ENCODE data around the gene ENDOV.

ENDOV gene

DNA sequence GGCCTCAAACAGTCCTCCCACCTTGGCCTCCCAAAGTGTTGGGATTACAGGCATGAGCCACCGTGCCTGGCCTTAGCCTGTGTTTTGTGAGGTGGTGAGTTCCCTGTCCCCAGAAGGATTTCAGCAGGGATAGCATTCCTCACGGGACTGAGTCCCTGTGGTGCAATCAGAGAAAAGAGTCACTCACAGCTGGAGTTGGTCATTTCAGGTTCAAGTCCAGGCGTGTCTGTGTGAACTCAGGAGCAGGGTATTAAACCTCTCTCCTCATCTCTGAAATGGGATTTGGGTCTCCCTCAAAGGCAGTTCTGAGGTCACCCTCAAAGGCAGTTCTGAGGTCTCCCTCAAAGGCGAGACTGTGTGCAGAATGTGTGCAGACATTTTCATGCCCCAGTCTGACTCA is 32.8 kb downstream of the ENDOV start:
- FAIRE-seq (peak; percentile 63), DNase-seq (ENCODE audit: low spot score) (no peak)

DNA sequence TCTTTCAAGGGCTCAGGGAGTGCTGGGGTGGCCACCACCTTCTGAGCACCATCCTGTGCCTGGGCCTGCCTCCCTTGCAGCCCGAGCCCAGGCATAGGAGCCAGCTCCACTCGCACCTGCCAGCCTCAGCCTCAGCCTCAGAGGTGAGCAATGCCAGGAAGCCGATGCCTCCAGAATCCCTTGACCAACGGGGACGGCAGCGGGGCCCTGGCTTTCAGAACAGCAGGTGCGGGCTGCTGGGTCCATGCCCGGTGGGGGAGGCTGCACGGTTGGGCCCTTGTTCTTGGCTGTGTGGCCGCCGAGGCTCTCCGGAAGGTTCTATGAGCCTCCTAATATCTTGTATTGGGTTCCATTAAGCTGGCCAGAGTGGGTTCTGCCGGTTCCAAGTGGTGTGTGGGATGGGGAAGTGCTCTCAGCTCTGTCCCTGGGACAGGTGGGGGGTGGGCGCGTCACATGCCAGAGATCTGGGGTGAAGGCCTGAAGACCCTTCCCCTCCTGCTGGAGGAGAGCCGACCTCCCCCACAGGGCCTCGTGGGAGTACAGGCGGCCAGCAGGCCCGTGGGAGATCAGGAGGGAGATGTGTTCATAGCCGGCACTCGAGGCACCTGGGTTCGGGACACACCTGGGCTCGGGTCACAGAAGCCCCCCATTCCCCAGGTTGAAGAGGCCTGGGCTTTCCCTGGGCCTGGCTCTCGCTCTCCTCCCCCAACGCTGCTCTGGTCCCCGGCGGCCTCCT is 34.4 kb downstream of the ENDOV start:
- FAIRE-seq = peak; percentile 27

DNA sequence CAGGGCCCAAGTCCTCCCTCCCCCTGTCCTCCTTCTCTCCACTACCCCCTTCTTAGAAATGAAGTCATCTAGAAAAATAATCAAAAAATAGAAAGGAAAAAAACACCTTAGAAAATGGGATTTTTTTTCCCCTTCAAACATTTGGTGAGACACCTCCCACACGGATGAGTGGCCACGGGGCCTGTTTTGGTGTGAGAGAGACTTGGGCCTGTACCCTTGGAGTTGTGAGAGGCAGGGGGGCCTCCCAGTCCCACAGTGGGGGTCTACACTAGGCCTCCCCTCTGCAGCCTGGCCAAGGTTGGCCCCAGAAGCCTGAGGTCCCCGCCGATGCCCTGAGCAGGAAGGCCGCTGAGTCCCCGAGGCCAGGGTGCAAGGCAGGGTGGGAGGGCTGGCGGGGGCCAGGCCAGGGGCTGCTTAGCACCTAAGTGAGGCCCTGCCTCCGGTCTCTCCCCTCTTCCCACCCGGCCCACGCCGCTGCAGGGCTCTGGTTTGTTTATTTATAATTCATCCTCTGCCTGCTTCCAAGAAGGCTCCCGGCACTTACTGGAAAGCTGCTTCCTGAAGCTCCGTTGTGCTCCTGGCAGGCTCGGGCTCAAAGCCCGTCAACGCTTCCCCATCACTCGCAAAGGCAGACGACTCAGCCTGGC is 35.1 kb downstream of the ENDOV start:
- FAIRE-seq = no peak

More for the DNA sequence above, 34.4 kb downstream of the ENDOV start:
- DNase-seq (ENCODE audit: low spot score) = no peak

DNA sequence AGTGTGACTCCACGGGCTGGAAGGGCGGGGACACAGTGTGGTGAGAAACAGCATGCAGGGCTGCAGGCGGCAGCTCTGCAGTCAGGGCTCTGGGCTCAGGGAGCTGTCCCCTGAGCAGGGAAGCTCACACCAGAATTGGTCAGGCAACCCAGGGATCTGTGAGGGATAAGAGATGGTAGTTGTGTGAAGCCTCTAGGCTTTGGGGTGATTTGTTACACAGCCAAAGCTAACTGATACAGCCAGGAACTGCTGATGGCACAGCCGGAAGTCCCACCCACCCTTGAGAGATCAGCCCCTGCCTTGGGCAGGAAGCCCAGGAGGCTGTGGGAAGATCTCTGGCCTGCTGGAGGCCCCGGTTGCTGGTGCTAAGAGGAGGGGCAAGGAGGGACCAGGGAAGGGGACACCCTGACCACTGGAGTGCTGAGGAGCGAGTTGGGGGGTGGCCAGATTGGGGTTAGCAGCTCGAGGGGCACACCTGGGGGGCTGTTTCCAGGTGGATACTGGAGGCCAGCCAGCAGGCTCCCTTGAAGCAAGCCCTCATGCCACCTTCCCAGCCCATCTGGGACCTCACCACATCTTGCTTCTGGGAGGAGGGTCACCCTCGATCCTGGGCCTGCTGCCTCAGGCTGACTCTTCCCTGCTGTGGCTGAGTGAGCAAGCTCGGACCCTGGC is 36.3 kb downstream of the ENDOV start:
- no peak for FAIRE-seq
- DNase-seq (ENCODE audit: low spot score) = no peak

More for the DNA sequence above, 35.1 kb downstream of the ENDOV start:
- DNase-seq (ENCODE audit: low spot score) = no peak

DNA sequence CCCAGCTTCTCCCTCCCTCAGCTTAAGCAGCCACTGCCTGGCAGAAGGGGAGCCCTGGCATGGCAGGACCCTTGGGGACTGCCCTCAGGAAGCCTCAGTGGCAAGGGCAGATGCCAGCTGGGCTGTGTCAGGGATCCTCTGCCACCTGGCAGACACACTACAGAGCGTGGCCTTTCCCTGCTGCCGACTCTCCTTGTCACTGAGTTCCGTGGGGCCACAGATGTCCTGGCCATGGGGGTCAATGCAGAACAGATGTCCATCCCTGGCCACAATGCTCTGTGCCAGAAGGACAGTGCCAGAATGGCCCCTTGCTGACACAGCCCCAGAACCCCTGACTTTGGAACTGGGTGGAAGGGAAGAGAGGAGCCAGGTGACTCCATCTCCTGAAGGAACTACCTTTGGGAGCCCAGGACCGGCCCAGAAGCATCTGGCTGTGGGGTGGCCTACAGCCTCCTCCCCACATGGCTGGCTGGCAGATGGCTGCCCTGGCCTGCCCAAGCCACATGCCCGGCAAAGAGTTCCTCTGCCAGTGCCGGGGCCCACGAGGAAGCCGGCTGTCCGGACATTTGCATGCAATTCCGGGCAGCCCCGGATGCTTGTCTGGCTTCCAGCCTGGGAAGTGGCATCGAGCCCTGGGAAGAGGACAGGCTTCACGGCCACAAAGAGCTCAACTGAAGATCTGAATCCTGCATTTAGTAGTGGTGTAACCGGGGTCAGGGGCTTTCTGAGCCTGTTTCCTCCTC is 37.4 kb downstream of the ENDOV start:
- no peak for FAIRE-seq
- no peak for DNase-seq (ENCODE audit: low spot score)

DNA sequence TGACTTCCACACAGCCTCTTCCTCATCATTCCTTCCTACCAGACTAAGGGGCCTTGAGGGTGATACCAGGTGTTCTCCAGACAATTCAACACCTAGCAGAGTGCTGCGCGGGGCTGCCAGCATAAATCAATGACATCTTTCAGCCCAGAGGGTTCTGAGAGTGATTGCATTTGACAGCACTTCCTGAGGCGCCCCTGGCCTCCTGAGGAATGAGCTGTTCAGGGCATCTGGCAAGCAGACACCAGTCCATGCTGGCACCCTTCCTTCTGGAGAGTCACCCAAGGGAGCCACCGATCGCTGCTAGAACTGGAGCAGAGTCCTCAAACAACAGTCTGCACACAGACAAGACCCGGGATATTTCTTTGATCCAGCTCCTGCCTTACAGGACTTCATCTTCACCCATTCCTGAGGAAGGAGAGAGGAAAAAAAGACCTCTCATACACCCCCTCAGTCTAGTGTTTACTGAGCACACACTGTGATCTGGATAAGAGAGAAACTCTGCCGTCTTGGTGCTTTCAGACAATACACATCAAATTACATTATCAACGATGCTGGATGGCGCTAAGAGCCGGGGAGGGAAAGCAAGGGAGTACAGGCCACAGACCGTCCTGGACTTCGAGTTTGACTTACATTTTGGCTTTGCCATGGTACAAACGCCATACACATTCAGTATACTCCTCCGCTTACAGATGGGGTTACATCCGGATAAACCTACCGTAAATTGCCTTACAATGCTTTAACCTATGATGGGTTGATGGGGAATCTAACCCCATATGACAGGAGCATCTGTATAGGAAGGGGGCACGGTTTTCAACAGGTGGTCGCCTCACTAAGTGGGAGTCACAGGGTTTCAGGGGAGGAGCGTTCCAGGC is 38.4 kb downstream of the ENDOV start:
- no peak for FAIRE-seq
- DNase-seq (ENCODE audit: low spot score) = no peak

DNA sequence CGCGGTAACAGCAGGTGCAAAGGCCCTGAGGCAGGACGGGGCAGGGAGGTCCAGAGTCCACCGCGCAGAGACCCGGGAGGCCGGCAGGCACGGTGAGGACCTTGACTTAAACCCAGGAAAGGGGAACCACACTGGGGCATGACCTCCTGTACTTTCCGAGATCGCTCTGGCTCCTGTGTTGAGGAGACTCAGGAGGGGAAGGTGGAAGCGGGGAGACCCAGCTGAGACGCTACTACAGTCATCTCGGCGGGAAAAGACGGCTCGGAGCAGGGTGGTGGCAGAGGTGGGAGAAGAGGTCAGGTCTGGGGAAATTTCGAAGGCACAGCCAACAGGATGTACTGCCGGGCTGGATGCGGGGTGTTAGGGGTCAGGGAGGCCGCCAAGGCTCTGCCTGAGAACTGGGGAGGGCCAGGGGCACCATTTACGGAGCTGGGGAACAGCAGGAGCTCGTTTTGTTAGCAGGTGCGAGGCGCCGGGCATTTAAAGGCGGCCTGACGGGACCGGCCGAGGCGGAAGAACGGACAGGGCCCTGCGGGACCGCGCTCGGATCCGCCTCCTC is 39.1 kb downstream of the ENDOV start:
- FAIRE-seq = peak; percentile 46
- DNase-seq (ENCODE audit: low spot score) = peak; percentile 38

DNA sequence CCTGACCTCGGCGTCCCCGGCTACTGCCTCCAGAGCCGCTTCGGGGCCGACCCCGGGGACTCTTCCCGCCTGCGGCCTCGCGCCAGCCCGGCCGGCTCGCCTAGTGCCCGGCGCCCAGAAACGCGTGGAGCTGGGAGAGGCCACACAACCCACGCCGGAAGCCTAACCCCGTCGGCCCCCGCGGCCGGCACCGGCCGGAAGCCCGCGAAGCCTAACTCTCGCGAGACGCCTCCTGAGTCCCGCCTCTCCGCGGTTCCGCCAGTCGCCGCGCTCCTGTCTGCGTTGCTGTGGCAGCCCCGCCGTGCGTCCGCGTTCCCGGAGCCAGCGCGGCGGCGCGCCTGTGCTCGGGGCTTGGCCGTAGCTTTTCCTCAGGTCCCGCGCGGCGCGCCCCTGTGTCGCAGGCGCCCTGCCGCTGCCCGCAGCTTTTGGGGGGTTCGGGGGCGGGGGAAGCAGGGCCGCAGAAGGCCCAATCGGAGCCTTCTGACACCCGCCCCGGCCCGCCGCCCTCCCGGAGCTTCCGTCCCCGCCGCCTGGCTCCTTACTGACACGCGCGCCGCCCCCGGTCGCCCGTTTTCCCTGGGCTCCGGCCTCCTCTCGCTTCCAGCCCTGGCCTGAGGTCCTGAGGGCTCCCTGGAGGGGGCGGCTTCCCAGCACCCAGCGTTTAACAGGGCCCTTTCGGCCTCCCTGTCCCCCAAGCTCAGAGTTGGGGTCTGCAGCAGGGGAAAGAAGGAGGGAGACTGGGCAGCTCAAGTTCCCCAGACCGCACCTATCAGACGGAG is 39.8 kb downstream of the ENDOV start:
- DNase-seq (ENCODE audit: low spot score) (peak; percentile 100), FAIRE-seq (peak; percentile 99)

DNA sequence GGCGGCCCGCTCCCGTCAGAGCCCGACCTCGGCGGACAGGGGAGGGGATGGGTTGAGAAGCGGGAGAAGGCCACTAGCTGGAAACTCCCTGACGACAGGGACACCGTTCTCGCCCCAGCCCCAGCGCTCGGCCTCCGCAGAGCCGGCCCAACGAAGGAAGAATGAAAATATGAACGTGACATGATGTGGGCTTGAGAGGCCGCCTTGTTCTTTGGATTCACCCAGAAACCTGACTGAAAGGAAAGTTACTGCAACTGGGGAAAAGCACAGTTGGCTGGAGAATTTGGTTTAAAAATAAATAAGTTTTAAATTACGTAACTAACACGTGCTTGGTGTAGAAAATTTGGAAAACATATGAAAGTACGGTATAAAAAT is 40.4 kb downstream of the ENDOV start:
- DNase-seq (ENCODE audit: low spot score) (peak; percentile 80), FAIRE-seq (peak; percentile 63)

DNA sequence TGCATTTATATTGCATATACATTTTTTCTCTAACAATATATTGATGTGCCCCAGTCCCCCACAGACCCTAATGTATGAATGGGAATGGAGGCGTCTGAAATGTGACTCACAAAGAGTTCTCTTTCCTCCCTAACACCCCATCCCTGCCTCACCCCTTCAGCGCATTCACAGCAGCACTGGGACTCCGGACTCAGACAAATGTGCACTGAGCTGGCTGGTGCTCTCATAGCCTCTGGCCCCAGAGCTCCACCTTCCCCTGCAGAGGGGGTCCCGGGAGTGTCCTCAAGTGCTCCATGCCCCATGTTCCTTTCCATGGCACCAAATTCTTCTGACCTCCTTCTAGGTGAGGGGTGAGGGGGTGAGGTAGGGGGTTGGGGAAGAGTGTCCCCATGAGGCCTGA is 40.8 kb downstream of the ENDOV start:
- no peak for FAIRE-seq
- no peak for DNase-seq (ENCODE audit: low spot score)

DNA sequence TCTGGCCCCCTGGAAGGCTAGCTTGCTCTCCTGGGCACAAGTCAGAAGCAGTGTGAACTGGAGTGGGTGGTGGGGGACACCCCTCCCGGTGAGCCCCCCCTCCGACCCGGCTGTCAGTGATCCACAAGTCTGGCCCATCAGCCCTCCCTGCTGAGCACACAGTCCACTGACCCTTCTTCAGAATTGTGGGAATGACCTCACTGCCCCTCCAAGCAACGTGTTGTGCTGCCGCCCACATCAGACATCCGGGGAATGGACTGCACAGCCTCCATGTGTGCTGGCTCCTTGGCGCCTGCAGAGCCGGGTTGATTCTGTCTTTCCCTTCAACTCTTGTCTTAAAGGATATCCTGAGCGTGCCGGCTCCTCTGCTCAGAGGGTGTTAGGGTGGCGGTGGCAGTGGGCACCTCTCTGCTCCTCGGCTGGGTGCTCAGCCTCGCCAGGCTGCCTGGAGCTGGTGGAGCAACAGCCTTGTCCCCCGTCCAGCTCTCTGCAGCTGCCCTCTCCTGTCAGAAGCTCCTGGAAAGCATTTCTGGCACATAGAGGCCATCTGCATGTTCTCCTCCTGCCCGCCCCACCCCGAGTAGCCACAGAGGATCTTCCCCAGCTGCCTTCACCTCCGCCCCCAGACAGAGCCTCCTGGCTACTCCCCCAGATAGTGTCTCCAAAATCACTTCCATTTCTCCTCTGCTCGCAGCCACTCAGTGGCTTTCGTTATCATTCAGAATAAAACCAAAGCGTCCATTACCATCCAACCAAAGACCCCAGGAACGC is 41.7 kb downstream of the ENDOV start:
- DNase-seq (ENCODE audit: low spot score) (no peak), FAIRE-seq (peak; percentile 59)

DNA sequence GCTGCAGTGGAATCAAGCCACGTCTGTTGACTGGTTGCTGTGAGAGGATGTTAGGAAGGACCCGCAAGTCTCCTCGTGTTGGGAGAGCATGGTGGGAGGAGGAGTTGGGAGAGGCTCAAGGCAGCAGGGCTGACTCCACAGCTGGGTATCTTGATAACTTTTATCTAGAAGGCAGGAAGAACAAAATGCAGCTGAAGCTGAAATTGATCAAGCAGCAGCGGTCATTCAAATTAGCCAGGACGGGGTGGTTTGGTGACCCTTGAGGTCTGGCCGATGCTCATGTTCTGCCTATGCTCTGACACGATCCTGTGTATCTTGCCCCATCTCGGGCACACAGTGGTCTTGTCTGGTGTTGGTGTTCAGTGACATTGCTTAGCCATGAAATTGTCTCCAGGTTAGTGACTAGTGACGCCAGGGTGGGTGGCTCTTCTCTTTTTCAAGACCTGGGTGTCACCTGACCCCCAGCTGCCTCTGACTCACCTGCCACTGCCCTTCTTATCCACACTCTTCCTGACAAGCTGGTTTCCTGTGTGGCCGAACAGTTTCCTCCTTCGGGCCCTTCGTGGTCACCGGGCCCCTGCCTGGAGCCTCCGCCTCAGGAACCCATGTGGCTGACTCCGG is 42.4 kb downstream of the ENDOV start:
- FAIRE-seq (no peak), DNase-seq (ENCODE audit: low spot score) (no peak)

DNA sequence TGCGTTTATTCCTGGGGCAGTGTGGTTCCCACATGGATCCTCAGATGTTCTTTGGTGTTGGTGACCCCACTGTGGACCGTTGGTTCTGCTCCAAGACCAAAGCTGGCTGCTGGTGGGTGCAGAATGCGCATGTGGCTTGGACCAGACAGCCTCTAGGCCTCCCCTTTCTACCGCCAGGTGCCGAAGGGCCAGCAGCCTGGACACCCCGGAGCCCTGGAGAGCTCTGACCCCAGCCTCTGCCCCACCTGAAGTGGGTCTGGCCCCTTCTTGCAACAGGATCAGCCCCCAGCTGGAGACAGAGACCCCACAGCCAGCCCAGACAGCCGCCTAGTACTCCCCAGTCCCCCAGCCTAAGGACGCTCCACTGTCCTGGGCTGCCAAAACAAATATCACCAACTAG is 43.0 kb downstream of the ENDOV start:
- no peak for FAIRE-seq

DNA sequence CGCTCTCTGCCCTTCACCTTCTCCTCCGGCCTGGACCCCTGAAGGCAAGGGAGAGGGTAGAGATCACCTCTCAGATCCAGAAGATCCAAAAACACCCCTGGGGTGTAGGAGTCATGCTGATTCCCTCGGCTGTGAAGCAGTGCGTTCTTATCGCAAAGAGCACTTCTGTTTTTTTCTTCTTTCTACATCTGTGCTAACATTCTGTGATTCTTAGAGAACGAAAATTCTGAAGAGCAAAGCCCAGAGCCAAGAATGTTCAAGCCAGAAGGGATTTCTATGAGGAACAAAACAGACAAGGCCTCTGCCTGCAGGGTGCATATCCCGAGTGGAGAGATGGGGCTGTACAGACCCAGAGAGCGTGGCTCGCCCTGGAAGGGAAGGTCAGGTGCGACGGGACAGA is 44.3 kb downstream of the ENDOV start:
- no peak for FAIRE-seq
- DNase-seq (ENCODE audit: low spot score) = no peak

More for the DNA sequence above, 43.0 kb downstream of the ENDOV start:
- no peak for DNase-seq (ENCODE audit: low spot score)

DNA sequence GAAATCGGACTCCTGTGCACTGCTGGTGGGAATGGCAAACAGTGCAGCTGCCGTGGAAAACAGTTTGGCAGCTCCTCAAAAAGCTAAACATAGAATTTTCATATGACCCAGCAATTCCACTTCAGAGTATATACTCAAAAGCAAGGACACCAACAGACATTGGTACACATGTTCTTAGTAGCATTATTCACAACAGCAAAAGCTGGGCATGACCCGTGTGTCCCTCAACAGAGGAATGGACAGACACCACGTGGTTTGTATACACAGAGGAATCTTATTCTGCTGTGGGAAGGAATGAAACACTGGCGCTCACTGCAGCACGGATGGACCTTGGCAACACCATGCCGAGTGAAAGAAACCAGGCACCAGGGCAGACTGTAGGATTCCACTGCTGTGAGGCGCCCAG is 45.5 kb downstream of the ENDOV start:
- DNase-seq (ENCODE audit: low spot score) = no peak
- FAIRE-seq = peak; percentile 27

DNA sequence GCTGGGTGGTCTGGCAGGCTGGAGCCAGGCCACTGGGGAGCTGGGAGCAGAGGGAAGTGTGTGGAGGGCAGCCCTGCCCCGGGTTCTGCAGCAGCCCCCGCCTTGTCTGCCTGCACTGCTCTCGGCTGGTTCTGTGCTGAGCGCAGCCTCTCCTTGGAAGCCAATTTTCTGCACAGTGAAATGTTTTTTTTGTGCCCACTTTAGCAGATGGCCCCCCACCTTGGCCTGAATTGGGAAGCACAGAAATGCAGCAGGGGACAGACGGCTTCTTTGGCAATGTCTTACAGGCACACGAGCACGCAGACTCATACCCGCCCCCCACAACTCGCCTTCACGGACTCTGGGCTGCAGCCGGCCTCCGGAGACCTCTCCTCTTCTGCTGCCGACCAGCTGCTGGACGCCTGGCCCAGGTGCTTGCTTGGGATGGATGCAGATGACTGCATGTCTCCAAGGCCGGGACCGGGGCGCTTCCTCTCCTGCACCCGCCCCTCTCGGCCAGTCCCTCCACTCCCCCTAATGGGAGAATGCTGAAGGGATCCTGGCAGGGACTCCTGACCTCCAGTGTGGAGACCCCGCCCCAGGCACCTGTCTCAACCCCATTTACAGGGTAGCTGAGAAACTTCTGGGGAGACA is 46.7 kb downstream of the ENDOV start:
- FAIRE-seq = no peak
- DNase-seq (ENCODE audit: low spot score) = no peak

DNA sequence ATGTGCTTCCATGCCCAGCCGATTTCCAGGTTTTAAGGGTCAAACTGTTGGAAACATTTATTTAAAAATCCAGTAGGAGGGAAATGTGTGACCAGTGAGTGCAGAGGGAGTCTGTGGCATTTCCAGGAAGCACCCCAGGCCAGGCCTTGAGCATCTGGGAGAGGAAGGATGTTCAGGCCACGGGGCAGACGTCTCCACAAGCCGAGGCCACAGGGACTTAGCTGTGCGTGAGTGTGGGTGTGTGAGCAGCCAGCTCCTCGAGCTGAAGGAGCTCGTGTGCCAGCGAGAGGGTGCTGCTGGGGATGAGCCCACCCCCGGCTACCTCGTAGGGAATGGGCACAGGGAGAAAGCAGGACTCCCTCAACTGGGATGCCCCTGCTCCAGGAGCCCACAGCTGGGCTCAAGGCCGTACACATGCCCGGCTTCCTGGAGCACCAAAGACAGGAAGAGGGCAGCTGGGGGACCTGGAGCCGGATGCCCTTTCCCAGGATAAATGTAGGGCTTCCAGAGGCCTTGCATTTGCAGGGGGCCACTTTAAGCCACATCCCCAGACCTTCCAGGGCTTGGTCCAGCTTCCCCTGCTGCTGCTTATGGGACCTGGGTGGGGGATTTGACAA is 48.9 kb downstream of the ENDOV start:
- FAIRE-seq = no peak

DNA sequence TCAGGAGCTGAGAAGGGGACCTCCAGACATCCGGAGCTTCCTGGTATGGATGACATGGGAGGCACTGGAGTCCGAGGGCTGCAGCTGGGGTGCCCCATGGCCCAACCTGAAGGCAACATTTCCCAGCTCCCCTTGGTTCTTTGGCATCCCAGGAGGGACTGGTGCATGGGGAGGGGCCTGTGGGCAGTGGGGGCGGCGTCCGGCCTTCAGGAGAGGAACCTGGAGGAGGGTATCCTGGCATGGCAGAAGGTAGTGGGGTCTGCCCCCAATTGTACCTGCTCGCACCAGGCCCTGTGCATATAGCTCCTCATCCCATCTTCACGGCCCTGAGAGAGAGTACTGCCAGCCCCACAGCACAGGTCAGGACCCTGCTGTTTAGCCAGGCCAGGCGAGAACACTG is 49.5 kb downstream of the ENDOV start:
- FAIRE-seq (no peak), DNase-seq (ENCODE audit: low spot score) (no peak)

More for the DNA sequence above, 48.9 kb downstream of the ENDOV start:
- DNase-seq (ENCODE audit: low spot score) = no peak

Data from urothelium cell line (cell line).